HCT116 (cell line): ENCODE measurements around the gene FCER2. TPM values are rescaled to one million over a fixed set of nuclear protein-coding genes. Genes with fewer than 3 reads are reported as not detected.
A peak's percentile ranks its signal among the peaks of the same experiment; 100 is the strongest.

Experiments used
- ATAC-seq: fragments of 200-7000 bp; cut with Tn5 transposase; 2 replicates; pipeline ENCODE4 v1.9.1; 2020; ENCODE audit warnings: mild to moderate bottlenecking, moderate library complexity
- BruUV-seq: library from RNA; stranded (reverse); fragments of 400-500 nt; replicated peaks from 2 replicates; lab custom pipeline; 2021; lab: Mats Ljungman, UMichigan
- CTCF ChIA-PET: fragments of 300-600 bp; sonication (Branson Sonifier 250); formaldehyde crosslinking; loops from one replicate; lab custom pipeline; 2021; ENCODE audit warnings: antibody characterized with exemption; lab: Charles Lee
- POLR2A ChIA-PET: fragments of 300-600, 350-600 bp; sonication (Branson Sonifier 250); formaldehyde crosslinking; loops from one replicate; lab custom pipeline; 2021; ENCODE audit warnings: antibody characterized with exemption; lab: Charles Lee
- RAD21 ChIA-PET, 2 experiments: fragments of 300-600 bp; sonication (Branson Sonifier 250); formaldehyde crosslinking; loops; one replicate each; lab custom pipeline; 2023; ENCODE audit warnings: low total read pairs in 2 of 2; ENCODE audit not compliant: uncharacterized antibody in 2 of 2, unreplicated experiment in 2 of 2, low non-redundant PET in 1 of 2; lab: Charles Lee
- DNase-seq: peaks from one replicate; pipeline ENCODE4 v3.0.0-alpha.2; 2010; ENCODE audit warnings: low read depth, low spot score
- H2AFZ ChIP-seq: fragments of 200-600 bp; shearing (Covaris generic), sonication (generic); 2 replicates; pipeline ENCODE4 v1.6.1; 2017; ENCODE audit warnings: low read depth, mixed run types, mixed read lengths, antibody characterized with exemption, low read length; ENCODE audit not compliant: poor library complexity, severe bottlenecking
- H3K27ac ChIP-seq: 2 replicates; pipeline ENCODE4 v1.5.1; 2012; ENCODE audit warnings: low read depth, low read length
- H3K27me3 ChIP-seq: fragments of 200-600 bp; sonication (generic); 2 replicates; pipeline ENCODE4 v1.6.1; 2016; ENCODE audit warnings: mixed run types, low read length, mixed read lengths; ENCODE audit not compliant: insufficient read depth
- H3K36me3 ChIP-seq, 2 experiments: fragments of 200-500 bp in 1 of 2; fragments of 200-600 bp in 1 of 2; sonication (Bioruptor generic) in 1 of 2; sonication (generic) in 1 of 2; 2 replicates each; pipeline versions ENCODE4 v1.5.1 to v1.6.1; 2014 to 2016; ENCODE audit warnings: low read length in 2 of 2, inconsistent platforms in 1 of 2, mixed read lengths in 1 of 2, mixed run types in 1 of 2; ENCODE audit not compliant: insufficient read depth in 2 of 2, control insufficient read depth in 1 of 2
- H3K4me1 ChIP-seq, 2 experiments: fragments of 200-600 bp in 1 of 2; sonication (generic) in 1 of 2; 2 replicates each; pipeline versions ENCODE4 v1.5.1 to v1.6.1; 2012 to 2017; ENCODE audit warnings: low read length in 2 of 2, inconsistent platforms in 1 of 2, mild to moderate bottlenecking in 1 of 2, mixed read lengths in 1 of 2, mixed run types in 1 of 2, moderate library complexity in 1 of 2; ENCODE audit not compliant: insufficient read depth in 2 of 2, control insufficient read depth in 1 of 2
- H3K4me2 ChIP-seq: fragments of 200-600 bp; sonication (generic); 2 replicates; pipeline ENCODE4 v1.6.1; 2017; ENCODE audit warnings: mixed run types, low read length, mixed read lengths
- H3K4me3 ChIP-seq, 2 experiments: fragments of 200-600 bp in 1 of 2; sonication (generic) in 1 of 2; replicated peaks in 1 of 2; 2 replicates each; pipeline ENCODE4 v1.5.1; 2011 to 2016; ENCODE audit warnings: low read length in 2 of 2, control low read depth in 1 of 2, low read depth in 1 of 2, mild to moderate bottlenecking in 1 of 2, mixed read lengths in 1 of 2, mixed run types in 1 of 2
- H3K79me2 ChIP-seq: fragments of 200-600 bp; sonication (generic); 2 replicates; pipeline ENCODE4 v1.6.1; 2017; ENCODE audit warnings: mild to moderate bottlenecking, mixed run types, low read length, moderate library complexity, mixed read lengths; ENCODE audit not compliant: insufficient read depth
- H3K9ac ChIP-seq: fragments of 200-600 bp; sonication (generic); 2 replicates; pipeline ENCODE4 v1.6.1; 2016; ENCODE audit warnings: low read length, mixed read lengths
- H3K9me2 ChIP-seq: fragments of 200-600 bp; sonication (generic), shearing (Covaris generic); 2 replicates; pipeline ENCODE4 v1.6.1; 2017; ENCODE audit warnings: mixed run types, mild to moderate bottlenecking, moderate library complexity; ENCODE audit not compliant: insufficient read depth
- H3K9me3 ChIP-seq, 2 experiments: fragments of 200-500 bp in 1 of 2; fragments of 200-600 bp in 1 of 2; sonication (Bioruptor generic) in 1 of 2; sonication (generic) in 1 of 2; 2 replicates each; pipeline ENCODE4 v1.6.1; 2014 to 2017; ENCODE audit warnings: low read length in 2 of 2, mixed read lengths in 2 of 2, inconsistent platforms in 1 of 2, low read depth in 1 of 2, mild to moderate bottlenecking in 1 of 2, mixed run types in 1 of 2, moderate library complexity in 1 of 2; ENCODE audit not compliant: control insufficient read depth in 1 of 2, insufficient read depth in 1 of 2
- H4K20me1 ChIP-seq: fragments of 200-600 bp; sonication (generic), shearing (Covaris generic); 2 replicates; pipeline ENCODE4 v1.6.1; 2017; ENCODE audit warnings: mixed run types, mild to moderate bottlenecking, moderate library complexity; ENCODE audit not compliant: insufficient read depth
- CBX3 ChIP-seq: IDR thresholded peaks from 2 replicates; pipeline ENCODE4 v1.6.1; 2012; ENCODE audit warnings: low read depth
- EGR1 ChIP-seq: IDR thresholded peaks from 2 replicates; pipeline ENCODE4 v1.6.1; 2012; ENCODE audit warnings: low read depth
- ELF1 ChIP-seq: IDR thresholded peaks from 2 replicates; pipeline ENCODE4 v1.6.1; 2012; ENCODE audit warnings: low read depth, borderline replicate concordance
- FOSL1 ChIP-seq: IDR thresholded peaks from 2 replicates; pipeline ENCODE4 v1.6.1; 2012; ENCODE audit warnings: low read depth
- JUND ChIP-seq: IDR thresholded peaks from 2 replicates; pipeline ENCODE4 v1.6.1; 2012
- MAX ChIP-seq: IDR thresholded peaks from 2 replicates; pipeline ENCODE4 v1.6.1; 2012
- POLR2A ChIP-seq: IDR thresholded peaks from 2 replicates; pipeline ENCODE4 v1.7.0; 2011; ENCODE audit warnings: borderline replicate concordance; ENCODE audit not compliant: insufficient read depth, insufficient read length; ENCODE audit errors: extremely low read depth
- POLR2AphosphoS5 ChIP-seq: IDR thresholded peaks from 2 replicates; pipeline ENCODE4 v1.6.1; 2011; ENCODE audit warnings: mild to moderate bottlenecking, low read depth, low read length, moderate library complexity
- REST ChIP-seq: IDR thresholded peaks from 2 replicates; pipeline ENCODE4 v1.6.1; 2012; ENCODE audit warnings: low read depth
- SRF ChIP-seq: IDR thresholded peaks from 2 replicates; pipeline ENCODE4 v1.6.1; 2012; ENCODE audit warnings: low read depth
- YY1 ChIP-seq: IDR thresholded peaks from 2 replicates; pipeline ENCODE4 v1.6.1; 2011; ENCODE audit warnings: low read length, low read depth, moderate library complexity, mild to moderate bottlenecking; ENCODE audit not compliant: insufficient replicate concordance; ENCODE audit errors: extremely low read depth
- ZBTB33 ChIP-seq: IDR thresholded peaks from 2 replicates; pipeline ENCODE4 v1.6.1; 2011; ENCODE audit warnings: mild to moderate bottlenecking, low read length, moderate library complexity; ENCODE audit not compliant: insufficient replicate concordance; ENCODE audit errors: extremely low read depth
- ZFX ChIP-seq: fragments of 450-650 bp; IDR thresholded peaks from 2 replicates; pipeline ENCODE4 v1.6.1; 2017
- ZNF274 ChIP-seq: fragments of 200-500 bp; sonication (Bioruptor generic); IDR thresholded peaks from 2 replicates; pipeline ENCODE4 v1.6.1; 2014; ENCODE audit warnings: mild to moderate bottlenecking, low read depth, low read length, inconsistent platforms
- intact Hi-C: fragments of 100-400 bp; cut with micrococcal nuclease; formaldehyde crosslinking; loops from 2 replicates; pipeline ENCODE4 v1.10.0; 2022
- total RNA-seq: library from RNA; stranded (reverse); gene quantifications from one replicate; pipeline ENCODE4 v1.2.1, GENCODE V29; 2021; ENCODE audit not compliant: unreplicated experiment
- TF ChIP-seq, protein P1 (sequence below): IDR thresholded peaks from 2 replicates; pipeline ENCODE4 v1.6.1; 2012

FCER2 gene
- total RNA-seq, 1 experiment from 2014 or later: 0.20 TPM

- ATAC-seq (no peak), DNase-seq (no peak)
- Histone ChIP-seq H3K4me1 (no peaks in the 10 kb centered on the region), H3K27me3 (no peaks in the 10 kb centered on the region), H4K20me1 (no peaks in the 10 kb centered on the region), H3K4me2 (no peak overlapping the region), H3K27ac (no peak overlapping the region), H3K9ac (no peak overlapping the region), H3K9me3 (no peaks in the 10 kb centered on the region), H2AFZ (no peak overlapping the region), H3K9me2 (no peaks in the 10 kb centered on the region), H3K4me3 (no peak overlapping the region), H3K36me3 (no peaks in the 10 kb centered on the region), H3K79me2 (no peaks in the 10 kb centered on the region)
- ChIA-PET CTCF (no interaction called here), RAD21 (no interaction called here), POLR2A (no interaction called here)
- intact Hi-C loops: no loop called here
- BruUV-seq: no TSS peak
- TF ChIP-seq SRF: no peak
- TF ChIP-seq YY1: no peak
- no peak for TF ChIP-seq ZFX
- TF ChIP-seq ZNF274: no peak
These were observed 2.5 kb upstream of the FCER2 start for GRCh38 chr19:7704280-7705060.

GRCh38 chr19:7703332-7703731 lies 1.4 kb upstream of the FCER2 start:
- no peak for DNase-seq
- ChIA-PET CTCF (interaction anchor here (1.3 kb wide), 1 partner anchor 22 kb away, joined by 3 read pairs; the partner anchor contains the start of gene TRAPPC5), RAD21 (no interaction called here), POLR2A (no interaction called here)
- H3K9me2 ChIP-seq: no peaks in the 10 kb centered on the region
- no peaks in the 10 kb centered on the region for H3K4me1 ChIP-seq
- no peaks in the 10 kb centered on the region for H3K79me2 ChIP-seq
- BruUV-seq: no TSS peak
- ATAC-seq: peak; percentile 56; the same call in 1 of the 2 replicates
- no peaks in the 10 kb centered on the region for H3K36me3 ChIP-seq
- no peak overlapping the region for H3K4me3 ChIP-seq
- intact Hi-C loops: no loop called here
- peaks cover 3% of the 10 kb centered on the region; the same call in 1 of the 2 replicates for H3K27me3 ChIP-seq
- no peaks in the 10 kb centered on the region for H4K20me1 ChIP-seq
- H3K9ac ChIP-seq: no peak overlapping the region
- no peak overlapping the region for H3K4me2 ChIP-seq
- H3K9me3 ChIP-seq: no peaks in the 10 kb centered on the region
- no peak overlapping the region for H3K27ac ChIP-seq
- H2AFZ ChIP-seq: no peak overlapping the region
- no peak for TF ChIP-seq EGR1
- no peak for TF ChIP-seq ELF1
- TF ChIP-seq CBX3: no peak
- no peak for TF ChIP-seq POLR2AphosphoS5
- TF ChIP-seq MAX: no peak
- TF ChIP-seq ZNF274: no peak
- no peak for TF ChIP-seq JUND
- TF ChIP-seq FOSL1: no peak
- no peak for TF ChIP-seq ZBTB33
- no peak for TF ChIP-seq POLR2A
- TF ChIP-seq, protein P1, sequence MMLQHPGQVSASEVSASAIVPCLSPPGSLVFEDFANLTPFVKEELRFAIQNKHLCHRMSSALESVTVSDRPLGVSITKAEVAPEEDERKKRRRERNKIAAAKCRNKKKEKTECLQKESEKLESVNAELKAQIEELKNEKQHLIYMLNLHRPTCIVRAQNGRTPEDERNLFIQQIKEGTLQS: no peak
- no peak for TF ChIP-seq REST
